OCI-LY7 (cell line): ENCODE measurements around the gene KRTAP4-16.

Experiments used
- CTCF ChIP-seq: fragments of 200-600 bp; sonication (generic); conservative IDR thresholded peaks from 2 replicates; pipeline ENCODE4 v1.5.1; 2014; ENCODE audit warnings: mild to moderate bottlenecking, antibody characterized with exemption, low read length, moderate library complexity, mixed read lengths
- EZH2phosphoT487 ChIP-seq: fragments of 200-600 bp; sonication (generic); IDR thresholded peaks from 2 replicates; pipeline ENCODE4 v1.6.1; 2018; ENCODE audit warnings: low read depth, borderline replicate concordance, mild to moderate bottlenecking, mixed run types, antibody characterized with exemption, low read length, moderate library complexity, mixed read lengths

DNA sequence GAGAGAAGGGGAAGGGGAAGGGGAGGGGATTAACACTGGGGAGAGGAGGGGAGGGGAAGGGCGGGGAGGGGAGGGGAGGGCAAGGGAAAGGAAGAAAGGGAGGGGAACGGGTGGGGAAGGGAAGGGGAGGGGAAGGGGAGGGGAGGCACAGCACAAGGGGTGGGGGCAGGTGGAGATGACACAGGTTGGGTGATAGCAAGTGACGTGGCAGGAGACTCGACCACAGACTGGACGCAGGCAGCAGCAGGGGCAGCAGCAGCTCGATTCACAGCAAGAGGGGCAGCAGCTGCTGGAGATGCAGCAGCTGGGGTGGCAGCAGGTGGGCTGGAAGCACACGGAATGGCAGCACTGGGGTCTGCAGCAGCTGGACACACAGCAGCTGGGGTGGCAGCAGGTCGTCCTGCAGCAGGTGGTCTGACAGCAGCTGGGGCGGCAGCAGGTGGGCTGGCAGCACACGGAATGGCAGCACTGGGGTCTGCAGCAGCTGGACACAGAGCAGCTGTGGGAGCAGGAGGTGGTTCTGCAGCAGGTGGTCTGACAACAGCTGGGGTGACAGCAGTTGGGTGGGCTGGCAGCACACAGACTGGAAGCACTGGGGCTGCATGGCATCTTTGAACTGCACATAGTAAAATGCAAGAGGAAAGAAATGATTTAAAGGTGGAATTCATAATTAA, at the start of gene KRTAP4-16:
- no peak for TF ChIP-seq CTCF
- no peak for TF ChIP-seq EZH2phosphoT487
